Adrenal gland (tissue), 12 donors: ENCODE measurements around the gene PLXNA4. TPM values are rescaled to one million over a fixed set of nuclear protein-coding genes. Genes with fewer than 3 reads are reported as not detected.

ENCODE experiments used
- DNase-seq, 7 donors: peaks; one replicate each; pipeline ENCODE4 v3.0.0-alpha.2; 2019 to 2020
- H3K27ac ChIP-seq, 5 donors: fragments of 200-600 bp; sonication (generic) in 4 of 5; 1 replicate in 3 of 5; 2 replicates in 2 of 5; pipeline versions ENCODE4 v1.5.1 to v1.8.0; 2016 to 2020; ENCODE audit warnings: mild to moderate bottlenecking in 1 of 5
- H3K27me3 ChIP-seq: fragments of 200-600 bp; 2 replicates; pipeline ENCODE4 v1.8.0; 2021
- H3K36me3 ChIP-seq, 2 donors: fragments of 200-600 bp; replicated peaks in 1 of 2; 1 replicate in 1 of 2; 2 replicates in 1 of 2; pipeline versions ENCODE4 v1.5.1 to v1.8.0; 2018 to 2022
- H3K4me1 ChIP-seq, 2 donors: fragments of 200-600 bp; replicated peaks in 1 of 2; 1 replicate in 1 of 2; 2 replicates in 1 of 2; pipeline versions ENCODE4 v1.5.1 to v1.8.0; 2018 to 2021
- H3K4me3 ChIP-seq, 4 donors: fragments of 200-600 bp; sonication (generic) in 3 of 4; one replicate each; pipeline ENCODE4 v1.5.1; 2016 to 2018
- H3K9me3 ChIP-seq, 3 donors: fragments of 200-600 bp; sonication (generic) in 1 of 3; replicated peaks in 1 of 3; 1 replicate in 2 of 3; 2 replicates in 1 of 3; pipeline versions ENCODE4 v1.5.1 to v1.8.0; 2016 to 2021
- POLR2A ChIP-seq, 2 donors: fragments of 450-650 bp; IDR thresholded peaks; one replicate each; pipeline ENCODE4 v1.6.1; 2017; ENCODE audit warnings: antibody characterized with exemption in 2 of 2, mild to moderate bottlenecking in 2 of 2, moderate library complexity in 1 of 2
- WGBS, 4 donors: extraction: QIAGEN DNeasy Blood & Tissue Kit in 2 of 4; methylation state at CpG; one replicate each; pipeline versions ENCODE4 v1.1.5 to v1.1.7; 2013 to 2017; 5-methylcytosine and 5-hydroxymethylcytosine counted together
- intact Hi-C, 2 donors: fragments of 100-400 bp; cut with DNase I; formaldehyde crosslinking; loops; one replicate each; pipeline versions ENCODE4 v1.14.1 to v1.15.0; 2022 to 2023
- polyA plus RNA-seq, 3 donors: library from polyadenylated mRNA; stranded (reverse); fragments of 200-250 nt in 2 of 3; fragments of 350-450 nt in 1 of 3; fragmentation: Illumina TruSeq in 1 of 3; extraction: RNeasy Lipid Tissue Mini Kit (QIAGEN cat#74804) in 1 of 3; gene quantifications; one replicate each; pipeline ENCODE4 v1.2.3, GENCODE V29; 2013 to 2014
- total RNA-seq, 9 donors: library from RNA; depleted of rRNA in 4 of 9; stranded (reverse); fragments of >200 nt in 4 of 9; fragments of 120-200 nt in 1 of 9; fragmentation: NEBNext Ultra II Directional in 1 of 9; extraction: Animal tissue kit (Norgen Biotek cat#: 25700) in 1 of 9; gene quantifications; one replicate each; pipeline versions ENCODE4 v1.1.0 to v1.2.4, GENCODE V29; 2013 to 2023
- TF ChIP-seq, protein P1 (sequence below), 6 experiments: fragments of 450-650 bp in 4 of 6; fragments of 200-600 bp in 2 of 6; sonication (generic) in 1 of 6; IDR thresholded peaks; 1 replicate in 5 of 6; 2 replicates in 1 of 6; pipeline versions ENCODE4 v1.5.1 to v1.8.0; 2016 to 2021; ENCODE audit warnings: antibody characterized with exemption in 6 of 6, mild to moderate bottlenecking in 2 of 6, moderate library complexity in 1 of 6
- donor health status: healthy with polysubstance abuse.
- donor health status: Bipolar disorder and iron deficiency.
- donor health status: DM: yes; HTN: yes; CAD: no.
- donor health status: DM: no; HTN: no; CAD: no.
- donor health status: DM: no; HTN: no; CAD: no.
- donor health status: DM: yes; HTN: yes; CAD: no.

PLXNA4 gene
- total and polyA plus RNA-seq, 12 donors: 0.99 to 10.7 (median 3.6) TPM

GRCh38 chr7:132373041-132373440 lies 203.2 kb downstream of the PLXNA4 start:
- peaks cover 0 to 4% of the 10 kb centered on the region in 2 donors for H3K4me1 ChIP-seq
- 91 to 93% (median 93%) methylated on average over 3 of the region's 3 CpGs for WGBS, 4 donors
- DNase-seq: no peak
- H3K36me3 ChIP-seq: no peaks in the 10 kb centered on the region
- no peak overlapping the region for H3K27ac ChIP-seq
- TF ChIP-seq, protein P1, sequence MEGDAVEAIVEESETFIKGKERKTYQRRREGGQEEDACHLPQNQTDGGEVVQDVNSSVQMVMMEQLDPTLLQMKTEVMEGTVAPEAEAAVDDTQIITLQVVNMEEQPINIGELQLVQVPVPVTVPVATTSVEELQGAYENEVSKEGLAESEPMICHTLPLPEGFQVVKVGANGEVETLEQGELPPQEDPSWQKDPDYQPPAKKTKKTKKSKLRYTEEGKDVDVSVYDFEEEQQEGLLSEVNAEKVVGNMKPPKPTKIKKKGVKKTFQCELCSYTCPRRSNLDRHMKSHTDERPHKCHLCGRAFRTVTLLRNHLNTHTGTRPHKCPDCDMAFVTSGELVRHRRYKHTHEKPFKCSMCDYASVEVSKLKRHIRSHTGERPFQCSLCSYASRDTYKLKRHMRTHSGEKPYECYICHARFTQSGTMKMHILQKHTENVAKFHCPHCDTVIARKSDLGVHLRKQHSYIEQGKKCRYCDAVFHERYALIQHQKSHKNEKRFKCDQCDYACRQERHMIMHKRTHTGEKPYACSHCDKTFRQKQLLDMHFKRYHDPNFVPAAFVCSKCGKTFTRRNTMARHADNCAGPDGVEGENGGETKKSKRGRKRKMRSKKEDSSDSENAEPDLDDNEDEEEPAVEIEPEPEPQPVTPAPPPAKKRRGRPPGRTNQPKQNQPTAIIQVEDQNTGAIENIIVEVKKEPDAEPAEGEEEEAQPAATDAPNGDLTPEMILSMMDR (IDR thresholded peaks at IDR 0.05): no peak
- TF ChIP-seq POLR2A (IDR thresholded peaks at IDR 0.05): no peak
- H3K27me3 ChIP-seq: peaks cover 6% of the 10 kb centered on the region
- intact Hi-C loops: no loop called here
- no peak overlapping the region for H3K4me3 ChIP-seq
- no peaks in the 10 kb centered on the region for H3K9me3 ChIP-seq

- DNase-seq: no peak
- Histone ChIP-seq H3K36me3 (no peaks in the 10 kb centered on the region), H3K27ac (no peak overlapping the region), H3K4me3 (no peak overlapping the region), H3K27me3 (peaks cover 6% of the 10 kb centered on the region), H3K4me1 (peaks cover 0 to 4% of the 10 kb centered on the region in 2 donors), H3K9me3 (no peaks in the 10 kb centered on the region)
- intact Hi-C loops: no loop called here
- TF ChIP-seq, protein P1 (IDR thresholded peaks at IDR 0.05): no peak
- no peak for TF ChIP-seq POLR2A (IDR thresholded peaks at IDR 0.05)
- 79 to 84% (median 80%) methylated on average over 3 of the region's 3 CpGs for WGBS, 4 donors
These were observed 204.3 kb downstream of the PLXNA4 start for GRCh38 chr7:132371948-132372347.

DNA sequence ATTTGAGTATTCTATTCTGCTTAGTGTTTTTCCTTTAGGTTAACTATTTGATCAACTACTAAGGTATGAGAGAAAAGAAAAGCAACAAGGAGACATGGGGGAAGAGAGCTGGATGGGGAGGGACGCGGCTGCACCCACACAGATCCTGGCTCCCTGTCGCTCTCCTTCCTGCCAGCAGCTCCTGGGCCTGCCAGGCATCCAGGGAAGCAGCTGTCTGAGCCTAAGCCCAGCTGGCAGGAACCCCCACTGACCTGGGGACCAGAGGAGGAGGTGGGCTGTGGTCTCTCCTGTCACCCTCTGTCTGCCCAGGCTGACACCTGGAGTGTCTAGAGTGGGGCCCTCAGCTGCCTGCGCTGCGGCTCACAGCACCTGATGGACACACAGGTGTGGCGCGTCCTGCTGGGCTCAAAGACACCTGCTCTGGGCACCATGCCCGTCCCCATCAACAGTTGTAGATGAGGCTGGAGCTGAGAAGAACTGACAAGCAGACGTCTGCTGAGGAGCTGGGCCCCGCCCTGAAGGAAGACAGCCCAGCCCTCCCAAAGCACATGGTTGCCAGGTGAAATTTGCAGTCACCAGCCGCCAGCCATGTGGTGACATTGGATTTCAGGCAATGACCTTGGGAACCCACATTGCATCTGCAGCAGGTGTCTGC lies 207.9 kb downstream of the PLXNA4 start:
- intact Hi-C loops: no loop called here
- no peaks in the 10 kb centered on the region for H3K4me1 ChIP-seq
- H3K4me3 ChIP-seq: no peak overlapping the region
- 75 to 90% (median 81%) methylated on average over 4 to 11 of the region's 11 CpGs for WGBS, 4 donors
- DNase-seq: no peak
- TF ChIP-seq, protein P1 (IDR thresholded peaks at IDR 0.05): no peak
- TF ChIP-seq POLR2A (IDR thresholded peaks at IDR 0.05): no peak
- no peaks in the 10 kb centered on the region for H3K36me3 ChIP-seq
- no peaks in the 10 kb centered on the region for H3K9me3 ChIP-seq
- H3K27me3 ChIP-seq: peaks cover 6% of the 10 kb centered on the region
- H3K27ac ChIP-seq: no peak overlapping the region

DNA sequence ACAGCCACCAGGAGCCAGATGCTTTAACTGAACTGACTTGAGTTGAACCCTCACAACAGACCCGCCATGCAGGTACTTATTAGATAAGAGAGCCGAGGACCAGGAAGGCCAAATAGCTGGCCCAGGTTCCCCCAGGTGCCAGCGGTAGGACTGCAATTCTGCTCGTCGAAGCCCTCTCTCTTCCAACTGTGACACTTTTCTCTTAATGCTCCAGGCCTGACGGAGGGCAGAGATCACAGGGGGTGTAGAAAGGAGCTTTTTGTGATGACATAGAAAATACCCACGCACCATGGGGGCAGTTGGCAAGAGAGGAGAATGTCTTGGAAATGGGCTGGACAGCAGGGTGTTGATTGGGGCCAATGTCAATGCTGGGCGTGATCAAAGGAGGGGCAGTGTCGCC lies 208.5 kb downstream of the PLXNA4 start:
- H3K4me1 ChIP-seq: no peaks in the 10 kb centered on the region
- peaks cover 6% of the 10 kb centered on the region for H3K27me3 ChIP-seq
- 86 to 90% (median 88%) methylated on average over 9 of the region's 9 CpGs for WGBS, 4 donors
- no peak overlapping the region for H3K27ac ChIP-seq
- H3K4me3 ChIP-seq: no peak overlapping the region
- TF ChIP-seq POLR2A (IDR thresholded peaks at IDR 0.05): no peak
- TF ChIP-seq, protein P1 (IDR thresholded peaks at IDR 0.05): no peak
- no peaks in the 10 kb centered on the region for H3K9me3 ChIP-seq
- no peaks in the 10 kb centered on the region for H3K36me3 ChIP-seq
- intact Hi-C loops: no loop called here
- no peak for DNase-seq
